Spleen (tissue), 11 donors: ENCODE results near the gene AURKAIP1. TPM values are rescaled to one million over a fixed set of nuclear protein-coding genes. Genes with fewer than 3 reads are reported as not detected.

Experiments
- DNase-seq: peaks from one replicate; pipeline ENCODE4 v3.0.0-alpha.2; 2020
- H3K27ac ChIP-seq, 8 donors: fragments of 200-600 bp; sonication (generic) in 7 of 8; 1 replicate in 4 of 8; 2 replicates in 4 of 8; pipeline versions ENCODE4 v1.5.0 to v1.8.0; 2016 to 2021; ENCODE audit warnings: inconsistent platforms in 4 of 8, mild to moderate bottlenecking in 4 of 8, moderate library complexity in 1 of 8
- H3K27me3 ChIP-seq, 7 donors: fragments of 200-600 bp; sonication (generic) in 6 of 7; replicated peaks in 1 of 7; 1 replicate in 4 of 7; 2 replicates in 3 of 7; pipeline versions ENCODE4 v1.5.0 to v1.8.0; 2016 to 2021; ENCODE audit warnings: inconsistent platforms in 3 of 7, mild to moderate bottlenecking in 1 of 7
- H3K36me3 ChIP-seq, 6 donors: fragments of 200-600 bp; sonication (generic) in 5 of 6; 1 replicate in 4 of 6; 2 replicates in 2 of 6; pipeline versions ENCODE4 v1.5.0 to v1.8.0; 2016 to 2021; ENCODE audit warnings: inconsistent platforms in 2 of 6
- H3K4me1 ChIP-seq, 6 donors: fragments of 200-600 bp; sonication (generic) in 5 of 6; 1 replicate in 3 of 6; 2 replicates in 3 of 6; pipeline versions ENCODE4 v1.5.0 to v1.8.0; 2016 to 2021; ENCODE audit warnings: inconsistent platforms in 3 of 6
- H3K4me3 ChIP-seq, 8 donors: fragments of 200-600 bp; sonication (generic) in 7 of 8; 1 replicate in 4 of 8; 2 replicates in 4 of 8; pipeline versions ENCODE4 v1.5.0 to v1.8.0; 2016 to 2021; ENCODE audit warnings: inconsistent platforms in 4 of 8, mild to moderate bottlenecking in 4 of 8, moderate library complexity in 2 of 8
- H3K9me3 ChIP-seq, 8 donors: fragments of 200-600 bp; sonication (generic) in 7 of 8; 1 replicate in 4 of 8; 2 replicates in 4 of 8; pipeline versions ENCODE4 v1.5.0 to v1.8.0; 2016 to 2021; ENCODE audit warnings: inconsistent platforms in 4 of 8
- CTCF ChIP-seq, 11 experiments: fragments of 200-600 bp in 7 of 11; fragments of 450-650 bp in 4 of 11; sonication (generic) in 4 of 11; IDR thresholded peaks in 8 of 11; conservative IDR thresholded peaks in 3 of 11; 1 replicate in 7 of 11; 2 replicates in 4 of 11; pipeline versions ENCODE4 v1.4.0 to v1.8.0; 2016 to 2021; ENCODE audit warnings: antibody characterized with exemption in 11 of 11, inconsistent platforms in 4 of 11, mild to moderate bottlenecking in 1 of 11
- POLR2A ChIP-seq, 3 donors: fragments of 450-650 bp; IDR thresholded peaks; one replicate each; pipeline ENCODE4 v1.5.1; 2017; ENCODE audit warnings: antibody characterized with exemption in 3 of 3, mild to moderate bottlenecking in 1 of 3
- POLR2AphosphoS5 ChIP-seq, 3 donors: sonication (generic); formaldehyde crosslinking; IDR thresholded peaks; one replicate each; pipeline ENCODE4 v1.5.1; 2017; ENCODE audit warnings: antibody characterized with exemption in 3 of 3
- WGBS, 5 donors: extraction: QIAGEN DNeasy Blood & Tissue Kit in 3 of 5; methylation state at CpG; one replicate each; pipeline versions ENCODE4 v1.1.5 to v1.1.7; 2013 to 2018; 5-methylcytosine and 5-hydroxymethylcytosine counted together
- intact Hi-C: fragments of 100-400 bp; cut with DNase I; formaldehyde crosslinking; loops from one replicate; pipeline ENCODE4 v1.15.0; 2023; ENCODE audit warnings: low total_unique reads
- polyA plus RNA-seq, 3 donors: library from polyadenylated mRNA; stranded (reverse); fragments of 200-250 nt; gene quantifications; one replicate each; pipeline ENCODE4 v1.2.1, GENCODE V29; 2013
- total RNA-seq, 7 donors: library from RNA; depleted of rRNA in 3 of 7; stranded (reverse); fragments of >200 nt in 3 of 7; fragmentation: NEBNext Ultra II Directional in 4 of 7; extraction: Animal tissue kit (Norgen Biotek cat#: 25700) in 4 of 7; gene quantifications; one replicate each; pipeline versions ENCODE4 v1.1.0 to v1.2.1, GENCODE V29; 2016 to 2021
- donor health status: healthy with polysubstance abuse.
- donor health status: DM: no; HTN: no; CAD: no; lungs with moderate emphysema.
- donor health status: DM: no; HTN: no; CAD: no.
- donor health status: Bipolar disorder and iron deficiency.
- donor health status: healthy.
- donor health status: DM: no; HTN: no; CAD: no.
- donor health status: DM: yes; HTN: yes; CAD: no.

AURKAIP1 gene
- total and polyA plus RNA-seq, 10 donors: 61.3 to 174 (median 80.0) TPM

GRCh38 chr1:1355416-1355815 is 19.6 kb downstream of the AURKAIP1 start:
- H3K4me3 ChIP-seq: peak overlapping the region in 5 of 8 donors; percentile 0 to 58 (median 13)
- peaks cover 4 to 92% (median 65%) of the 10 kb centered on the region in 7 donors for H3K27me3 ChIP-seq
- H3K27ac ChIP-seq: peak overlapping the region in 1 of 8 donors; percentile 31
- peaks cover 0 to 85% (median 53%) of the 10 kb centered on the region in 6 donors for H3K4me1 ChIP-seq
- no peak for DNase-seq
- no peaks in the 10 kb centered on the region for H3K9me3 ChIP-seq
- no peak for TF ChIP-seq CTCF (IDR thresholded peaks at IDR 0.05 in 8 of 11, conservative IDR thresholded peaks at IDR 0.05 in 3 of 11)
- no peak for TF ChIP-seq POLR2A (IDR thresholded peaks at IDR 0.05)
- TF ChIP-seq POLR2AphosphoS5 (IDR thresholded peaks at IDR 0.05): no peak
- intact Hi-C loops: no loop called here
- WGBS, 5 donors: 0 to 8% (median 4%) methylated on average over 3 to 52 of the region's 52 CpGs
- H3K36me3 ChIP-seq: peaks cover 0 to 26% (median 0%) of the 10 kb centered on the region in 6 donors

- TF ChIP-seq POLR2AphosphoS5 (IDR thresholded peaks at IDR 0.05) (peak in 2 of 3 donors; percentile 18 to 47), POLR2A (IDR thresholded peaks at IDR 0.05) (no peak)
- H3K4me1 ChIP-seq: peaks cover 0 to 76% (median 51%) of the 10 kb centered on the region in 6 donors
- DNase-seq: no peak
- peaks cover 0 to 26% (median 0%) of the 10 kb centered on the region in 6 donors for H3K36me3 ChIP-seq
- H3K9me3 ChIP-seq: no peaks in the 10 kb centered on the region
- H3K27me3 ChIP-seq: peaks cover 4 to 83% (median 60%) of the 10 kb centered on the region in 7 donors
- H3K27ac ChIP-seq: no peak overlapping the region
- peak overlapping the region in 6 of 8 donors; percentile 4 to 58 (median 13) for H3K4me3 ChIP-seq
- 13 to 20% (median 18%) methylated on average over 17 to 116 of the region's 116 CpGs for WGBS, 5 donors
- intact Hi-C loops: no loop called here
These were observed 20.4 kb downstream of the AURKAIP1 start for GRCh38 chr1:1354271-1355247.

GRCh38 chr1:1353389-1354151 is 21.4 kb downstream of the AURKAIP1 start:
- H3K4me1 ChIP-seq: peaks cover 0 to 67% (median 48%) of the 10 kb centered on the region in 6 donors
- DNase-seq: no peak
- H3K4me3 ChIP-seq: peak overlapping the region in 1 of 8 donors; percentile 58
- no peaks in the 10 kb centered on the region for H3K9me3 ChIP-seq
- H3K36me3 ChIP-seq: peaks cover 0 to 26% (median 0%) of the 10 kb centered on the region in 6 donors
- TF ChIP-seq POLR2AphosphoS5 (IDR thresholded peaks at IDR 0.05) (peak in 1 of 3 donors; percentile 16), POLR2A (IDR thresholded peaks at IDR 0.05) (no peak), CTCF (IDR thresholded peaks at IDR 0.05 in 8 of 11, conservative IDR thresholded peaks at IDR 0.05 in 3 of 11) (no peak)
- peaks cover 4 to 73% (median 52%) of the 10 kb centered on the region in 7 donors for H3K27me3 ChIP-seq
- WGBS, 5 donors: 23 to 40% (median 26%) methylated on average over 14 to 28 of the region's 28 CpGs
- no peak overlapping the region for H3K27ac ChIP-seq
- intact Hi-C loops: no loop called here

GRCh38 chr1:1352786-1353388 is 22.1 kb downstream of the AURKAIP1 start:
- WGBS, 5 donors: 22 to 37% (median 28%) methylated on average over 4 to 5 of the region's 5 CpGs; no CpG with 5 or more reads in 1 of the 5 donors
- Histone ChIP-seq H3K4me1 (peaks cover 5 to 67% (median 52%) of the 10 kb centered on the region in 6 donors), H3K9me3 (no peaks in the 10 kb centered on the region), H3K27ac (peak overlapping the region in 3 of 8 donors; percentile 22 to 53 (median 40)), H3K4me3 (peak overlapping the region in 1 of 8 donors; percentile 3), H3K36me3 (peaks cover 0 to 26% (median 0%) of the 10 kb centered on the region in 6 donors), H3K27me3 (peaks cover 4 to 66% (median 45%) of the 10 kb centered on the region in 7 donors)
- TF ChIP-seq CTCF (IDR thresholded peaks at IDR 0.05 in 8 of 11, conservative IDR thresholded peaks at IDR 0.05 in 3 of 11) (no peak), POLR2AphosphoS5 (IDR thresholded peaks at IDR 0.05) (no peak), POLR2A (IDR thresholded peaks at IDR 0.05) (no peak)
- intact Hi-C loops: no loop called here
- no peak for DNase-seq
